GM23338 (cell line): Measurements from ENCODE around the gene TMCO4. TPM values are rescaled to one million over a fixed set of nuclear protein-coding genes. Genes with fewer than 3 reads are reported as not detected.

ENCODE experiments used
- ATAC-seq: fragments of 200-7000 bp; cut with Tn5 transposase; 3 replicates; pipeline ENCODE4 v1.9.1; 2020
- DNase-seq: peaks from one replicate; pipeline ENCODE4 v3.0.0-alpha.2; 2015; ENCODE audit warnings: low spot score
- H2AFZ ChIP-seq: fragments of 200-600 bp; sonication (generic); 2 replicates; pipeline ENCODE4 v1.8.0; 2016; ENCODE audit warnings: antibody characterized with exemption, mild to moderate bottlenecking, moderate library complexity
- H3F3A ChIP-seq: fragments of 200-600 bp; sonication (generic); replicated peaks from 2 replicates; pipeline ENCODE4 v1.8.0; 2017; ENCODE audit warnings: antibody characterized with exemption, mixed run types, low read depth
- H3K27ac ChIP-seq: fragments of 200-600 bp; sonication (generic); 2 replicates; pipeline ENCODE4 v1.6.1; 2016; ENCODE audit warnings: low read depth
- H3K27me3 ChIP-seq: fragments of 200-600 bp; sonication (generic); 2 replicates; pipeline ENCODE4 v1.8.0; 2016; ENCODE audit warnings: mild to moderate bottlenecking, mixed run types, moderate library complexity; ENCODE audit not compliant: insufficient read depth
- H3K36me3 ChIP-seq: fragments of 200-600 bp; sonication (generic); 2 replicates; pipeline ENCODE4 v1.8.0; 2016; ENCODE audit warnings: mild to moderate bottlenecking; ENCODE audit not compliant: insufficient read depth
- H3K4me1 ChIP-seq: fragments of 200-600 bp; sonication (generic); 2 replicates; pipeline ENCODE4 v1.8.0; 2016; ENCODE audit warnings: mild to moderate bottlenecking, moderate library complexity; ENCODE audit not compliant: insufficient read depth
- H3K4me2 ChIP-seq: fragments of 200-600 bp; sonication (generic); 2 replicates; pipeline ENCODE4 v1.7.1; 2017; ENCODE audit warnings: mixed run types
- H3K4me3 ChIP-seq: fragments of 200-600 bp; sonication (generic); 2 replicates; pipeline ENCODE4 v1.6.1; 2016; ENCODE audit warnings: mixed run types
- H3K79me2 ChIP-seq: fragments of 200-600 bp; sonication (generic); replicated peaks from 2 replicates; pipeline ENCODE4 v1.8.0; 2017; ENCODE audit warnings: mild to moderate bottlenecking; ENCODE audit not compliant: insufficient read depth
- H3K9me2 ChIP-seq: fragments of 200-600 bp; sonication (generic); 2 replicates; pipeline ENCODE4 v1.8.0; 2017; ENCODE audit not compliant: insufficient read depth
- H4K20me1 ChIP-seq: fragments of 200-600 bp; sonication (generic); replicated peaks from 2 replicates; pipeline ENCODE4 v1.8.0; 2017; ENCODE audit warnings: mild to moderate bottlenecking; ENCODE audit not compliant: insufficient read depth
- H3K27ac Mint-ChIP-seq: 2 replicates; pipeline ENCODE4 v1.8.0; 2020; ENCODE audit warnings: inconsistent platforms, mild to moderate bottlenecking, moderate library complexity, mixed read lengths
- H3K27me3 Mint-ChIP-seq: 3 replicates; pipeline ENCODE4 v1.8.0; 2022; ENCODE audit warnings: low read depth, mild to moderate bottlenecking, moderate library complexity, mixed read lengths, inconsistent platforms; ENCODE audit not compliant: insufficient read depth, poor library complexity
- H3K36me3 Mint-ChIP-seq: 3 replicates; pipeline ENCODE4 v1.8.0; 2021; ENCODE audit warnings: low read depth, mild to moderate bottlenecking, inconsistent platforms, moderate library complexity, mixed read lengths
- H3K4me1 Mint-ChIP-seq: 3 replicates; pipeline ENCODE4 v1.8.0; 2020; ENCODE audit warnings: mild to moderate bottlenecking, inconsistent platforms, mixed read lengths
- H3K4me3 Mint-ChIP-seq: 3 replicates; pipeline ENCODE4 v1.8.0; 2021; ENCODE audit warnings: moderate library complexity, mild to moderate bottlenecking, inconsistent platforms, mixed read lengths
- H3K9me3 Mint-ChIP-seq: 3 replicates; pipeline ENCODE4 v1.8.0; 2020; ENCODE audit warnings: moderate library complexity, mild to moderate bottlenecking, inconsistent platforms, mixed read lengths
- CREB1 ChIP-seq: fragments of 250-450 bp; sonication (Bioruptor Pico); IDR thresholded peaks from 2 replicates; pipeline ENCODE4 v1.5.0; 2020; ENCODE audit warnings: low read depth, mild to moderate bottlenecking, moderate library complexity
- CTCF ChIP-seq, 2 experiments: fragments of 200-600 bp in 1 of 2; sonication (generic) in 1 of 2; conservative IDR thresholded peaks; 2 replicates each; pipeline versions ENCODE4 v1.5.1 to v1.6.1; 2016 to 2017; ENCODE audit warnings: antibody characterized with exemption in 2 of 2, low read depth in 2 of 2, mild to moderate bottlenecking in 2 of 2, moderate library complexity in 1 of 2
- ETS1 ChIP-seq: IDR thresholded peaks from 2 replicates; pipeline ENCODE4 v1.6.1; 2016; ENCODE audit warnings: antibody characterized with exemption
- EZH2phosphoT487 ChIP-seq: fragments of 200-600 bp; sonication (generic); IDR thresholded peaks from one replicate; pipeline ENCODE4 v1.8.1; 2018; ENCODE audit warnings: antibody characterized with exemption; ENCODE audit not compliant: unreplicated experiment
- JUNB ChIP-seq: IDR thresholded peaks from one replicate; pipeline ENCODE4 v1.6.1; 2016; ENCODE audit warnings: antibody characterized with exemption; ENCODE audit not compliant: unreplicated experiment
- NANOG ChIP-seq: IDR thresholded peaks from 2 replicates; pipeline ENCODE4 v1.6.1; 2016; ENCODE audit warnings: antibody characterized with exemption, borderline replicate concordance
- POLR2AphosphoS5 ChIP-seq: IDR thresholded peaks from 2 replicates; pipeline ENCODE4 v1.6.1; 2016; ENCODE audit warnings: antibody characterized with exemption, low read depth
- REST ChIP-seq: IDR thresholded peaks from one replicate; pipeline ENCODE4 v1.6.1; 2018; ENCODE audit warnings: antibody characterized with exemption; ENCODE audit not compliant: unreplicated experiment
- STAT1 ChIP-seq: IDR thresholded peaks from one replicate; pipeline ENCODE4 v1.6.1; 2016; ENCODE audit warnings: antibody characterized with exemption; ENCODE audit not compliant: unreplicated experiment
- ZNF114 ChIP-seq: fragments of 250-450 bp; sonication (Bioruptor Pico); IDR thresholded peaks from 2 replicates; pipeline ENCODE4 v1.5.0; 2020; ENCODE audit warnings: mild to moderate bottlenecking, moderate library complexity
- ZNF462 ChIP-seq: fragments of 250-450 bp; sonication (Bioruptor Pico); IDR thresholded peaks from 2 replicates; pipeline ENCODE4 v1.5.0; 2020; ENCODE audit warnings: mild to moderate bottlenecking, moderate library complexity
- polyA plus RNA-seq: library from polyadenylated mRNA; unstranded; fragments of >200 nt; fragmentation: Nextera tagmentation; extraction: Ambion mirVana; gene quantifications from 2 replicates; pipeline ENCODE4 v1.2.1, GENCODE V29; 2016
- total RNA-seq: library from RNA; depleted of rRNA; stranded (reverse); fragments of >200 nt; shearing (Covaris generic); gene quantifications from 2 replicates; pipeline ENCODE4 v1.2.3, GENCODE V29; 2014

Gene TMCO4
- total and polyA plus RNA-seq, 2 experiments from 2014 or later, result 2.6 to 6.9 TPM

GRCh38 chr1:19647643-19648042 lies 152.1 kb downstream of the TMCO4 start:
- peaks cover 10% of the 10 kb centered on the region for H3K4me1 ChIP-seq

More at GRCh38 chr1:19647643-19648042, 152.1 kb downstream of the TMCO4 start:
- Histone ChIP-seq H3K36me3 (no peaks in the 10 kb centered on the region), H3F3A (peaks cover 7% of the 10 kb centered on the region), H2AFZ (no peak overlapping the region), H3K27ac (no peak overlapping the region), H3K9me2 (no peaks in the 10 kb centered on the region), H3K79me2 (no peaks in the 10 kb centered on the region), H4K20me1 (no peaks in the 10 kb centered on the region), H3K27me3 (peaks cover 31% of the 10 kb centered on the region), H3K4me3 (no peak overlapping the region), H3K4me2 (no peak overlapping the region)
- TF ChIP-seq STAT1 (no peak), REST (no peak), CREB1 (CRISPR knock-in tag) (no peak), NANOG (no peak), ZNF462 (CRISPR knock-in tag) (no peak), POLR2AphosphoS5 (no peak), CTCF (conservative IDR thresholded peaks at IDR 0.05; ENCODE audit: low read depth in 2 of 2) (no peak), ETS1 (no peak), ZNF114 (CRISPR knock-in tag) (no peak), JUNB (no peak), EZH2phosphoT487 (no peak)
- H3K4me1 Mint-ChIP-seq, result peaks cover 18% of the 10 kb centered on the region
- peaks cover 2% of the 10 kb centered on the region; the same call in 2 of the 3 replicates for H3K36me3 Mint-ChIP-seq
- DNase-seq (no peak), ATAC-seq (no peak)
- peaks cover 48% of the 10 kb centered on the region for H3K27me3 Mint-ChIP-seq
- H3K27ac Mint-ChIP-seq, result no peak overlapping the region
- no peaks in the 10 kb centered on the region for H3K9me3 Mint-ChIP-seq
- no peak overlapping the region for H3K4me3 Mint-ChIP-seq
